ENCODE results near the gene PHTF1.

- TF ChIP-seq, protein P1, sequence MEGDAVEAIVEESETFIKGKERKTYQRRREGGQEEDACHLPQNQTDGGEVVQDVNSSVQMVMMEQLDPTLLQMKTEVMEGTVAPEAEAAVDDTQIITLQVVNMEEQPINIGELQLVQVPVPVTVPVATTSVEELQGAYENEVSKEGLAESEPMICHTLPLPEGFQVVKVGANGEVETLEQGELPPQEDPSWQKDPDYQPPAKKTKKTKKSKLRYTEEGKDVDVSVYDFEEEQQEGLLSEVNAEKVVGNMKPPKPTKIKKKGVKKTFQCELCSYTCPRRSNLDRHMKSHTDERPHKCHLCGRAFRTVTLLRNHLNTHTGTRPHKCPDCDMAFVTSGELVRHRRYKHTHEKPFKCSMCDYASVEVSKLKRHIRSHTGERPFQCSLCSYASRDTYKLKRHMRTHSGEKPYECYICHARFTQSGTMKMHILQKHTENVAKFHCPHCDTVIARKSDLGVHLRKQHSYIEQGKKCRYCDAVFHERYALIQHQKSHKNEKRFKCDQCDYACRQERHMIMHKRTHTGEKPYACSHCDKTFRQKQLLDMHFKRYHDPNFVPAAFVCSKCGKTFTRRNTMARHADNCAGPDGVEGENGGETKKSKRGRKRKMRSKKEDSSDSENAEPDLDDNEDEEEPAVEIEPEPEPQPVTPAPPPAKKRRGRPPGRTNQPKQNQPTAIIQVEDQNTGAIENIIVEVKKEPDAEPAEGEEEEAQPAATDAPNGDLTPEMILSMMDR (IDR thresholded peaks at IDR 0.05): no peak
- TF ChIP-seq POLR2A (IDR thresholded peaks at IDR 0.05) (no peak), POLR2AphosphoS5 (IDR thresholded peaks at IDR 0.05) (no peak)
Measured at GRCh38 chr1:113678159-113678469, 81.2 kb downstream of the PHTF1 start.

All from prostate gland (tissue), 2 donors.